GM23248 (cell line): ENCODE results near the gene SNAI3.

Experiments
- EZH2 ChIP-seq: fragments of 200-600 bp; sonication (generic); IDR thresholded peaks from 2 replicates; pipeline ENCODE4 v1.6.1; 2018; ENCODE audit warnings: antibody characterized with exemption, mild to moderate bottlenecking; ENCODE audit not compliant: insufficient read depth, poor library complexity, severe bottlenecking
- EZH2phosphoT487 ChIP-seq: fragments of 200-600 bp; sonication (generic); IDR thresholded peaks from 2 replicates; pipeline ENCODE4 v1.6.1; 2018; ENCODE audit warnings: antibody characterized with exemption, moderate library complexity, mild to moderate bottlenecking, low read depth; ENCODE audit not compliant: insufficient read depth

DNA sequence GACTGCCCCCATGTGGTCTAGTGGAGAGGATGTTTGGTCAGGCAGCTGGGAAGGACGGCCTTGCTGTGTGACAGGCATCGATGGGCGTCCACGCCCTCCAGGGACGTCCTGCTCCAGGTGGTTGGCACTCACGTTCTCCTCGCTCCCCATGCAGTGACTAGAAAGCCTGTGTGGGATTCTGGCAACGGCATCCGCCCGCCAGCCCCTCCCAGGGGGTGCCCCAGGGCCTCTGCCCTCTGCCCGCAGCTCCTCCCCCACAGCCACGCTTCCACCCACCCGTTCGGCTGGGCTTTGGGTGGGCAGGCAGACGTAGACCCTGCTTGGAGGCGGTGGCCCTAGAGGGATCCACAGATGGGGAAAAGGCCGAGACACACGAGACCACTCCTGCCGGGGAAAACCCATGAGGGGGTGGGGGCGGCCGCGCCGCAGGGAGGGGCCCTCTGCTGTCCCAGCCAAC lies 52.6 kb downstream of the SNAI3 start:
- no peak for TF ChIP-seq EZH2
- TF ChIP-seq EZH2phosphoT487 = no peak
